NB4 (cell line): ENCODE data around the gene PLCD1.

Source experiments
- CTCF ChIP-seq: IDR thresholded peaks from one replicate; pipeline ENCODE4 v1.5.1; 2012; ENCODE audit warnings: low read depth, low read length
- MYC ChIP-seq: IDR thresholded peaks from 2 replicates; pipeline ENCODE4 v1.6.1; 2011; ENCODE audit warnings: low read depth, low read length

- TF ChIP-seq CTCF (no peak), MYC (no peak)
Measured at GRCh38 chr3:37994639-37994972, 34.8 kb downstream of the PLCD1 start.
